Measurements from ENCODE around the gene HIBCH. TPM values are rescaled to one million over a fixed set of nuclear protein-coding genes. Genes with fewer than 3 reads are reported as not detected.
"Not testable (repeated sequence)": the region's sequence is repeated elsewhere in the genome, so short reads cannot be mapped to it uniquely, and the experiment has no call there.

HIBCH gene
- total RNA-seq, 1 donor from 2014 or later: 16.3 TPM

GRCh38 chr2:190339394-190339793 lies 19.8 kb upstream of the HIBCH start:
- Mint-ChIP-seq H3K4me3 (ENCODE audit: unreplicated experiment) (no peak overlapping the region), H3K27me3 (ENCODE audit: low read depth, unreplicated experiment) (no peaks in the 10 kb centered on the region), H3K9me3 (ENCODE audit: unreplicated experiment) (no peaks in the 10 kb centered on the region), H3K4me1 (ENCODE audit: low read depth, unreplicated experiment) (peaks cover 9% of the 10 kb centered on the region), H3K27ac (ENCODE audit: unreplicated experiment) (no peak overlapping the region), H3K36me3 (ENCODE audit: low read depth, unreplicated experiment) (no peaks in the 10 kb centered on the region)
- no peaks in the 10 kb centered on the region for H4K20me1 ChIP-seq (ENCODE audit: insufficient read depth, low read length)
- no peaks in the 10 kb centered on the region for H3K79me2 ChIP-seq (ENCODE audit: insufficient read depth, low read length)
- H3K4me1 ChIP-seq (ENCODE audit: insufficient read depth, low read length): no peaks in the 10 kb centered on the region
- TF ChIP-seq EZH2 (IDR thresholded peaks at IDR 0.05; ENCODE audit: insufficient read depth, low read length): no peak
- TF ChIP-seq, protein P1, sequence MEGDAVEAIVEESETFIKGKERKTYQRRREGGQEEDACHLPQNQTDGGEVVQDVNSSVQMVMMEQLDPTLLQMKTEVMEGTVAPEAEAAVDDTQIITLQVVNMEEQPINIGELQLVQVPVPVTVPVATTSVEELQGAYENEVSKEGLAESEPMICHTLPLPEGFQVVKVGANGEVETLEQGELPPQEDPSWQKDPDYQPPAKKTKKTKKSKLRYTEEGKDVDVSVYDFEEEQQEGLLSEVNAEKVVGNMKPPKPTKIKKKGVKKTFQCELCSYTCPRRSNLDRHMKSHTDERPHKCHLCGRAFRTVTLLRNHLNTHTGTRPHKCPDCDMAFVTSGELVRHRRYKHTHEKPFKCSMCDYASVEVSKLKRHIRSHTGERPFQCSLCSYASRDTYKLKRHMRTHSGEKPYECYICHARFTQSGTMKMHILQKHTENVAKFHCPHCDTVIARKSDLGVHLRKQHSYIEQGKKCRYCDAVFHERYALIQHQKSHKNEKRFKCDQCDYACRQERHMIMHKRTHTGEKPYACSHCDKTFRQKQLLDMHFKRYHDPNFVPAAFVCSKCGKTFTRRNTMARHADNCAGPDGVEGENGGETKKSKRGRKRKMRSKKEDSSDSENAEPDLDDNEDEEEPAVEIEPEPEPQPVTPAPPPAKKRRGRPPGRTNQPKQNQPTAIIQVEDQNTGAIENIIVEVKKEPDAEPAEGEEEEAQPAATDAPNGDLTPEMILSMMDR (IDR thresholded peaks at IDR 0.05; ENCODE audit: insufficient read depth, low read depth, low read length): no peak
- no peak overlapping the region for H3K27ac ChIP-seq (ENCODE audit: low read depth, low read length)
- no peak overlapping the region for H2AFZ ChIP-seq (ENCODE audit: low read depth, low read length)
- FAIRE-seq (no peak), DNase-seq (ENCODE audit: low read depth) (no peak)
- no peaks in the 10 kb centered on the region for H3K27me3 ChIP-seq (ENCODE audit: insufficient read depth, low read length)
- no peaks in the 10 kb centered on the region for H3K36me3 ChIP-seq (ENCODE audit: insufficient read depth, low read length)
- H3K9me3 ChIP-seq (ENCODE audit: insufficient read depth, low read depth, low read length): no peaks in the 10 kb centered on the region
- no peak overlapping the region for H3K4me2 ChIP-seq (ENCODE audit: low read length)
- H3K9ac ChIP-seq (ENCODE audit: low read length): no peak overlapping the region
- H3K4me3 ChIP-seq (ENCODE audit: insufficient read depth, low read depth, low read length): no peak overlapping the region

- H3K36me3 Mint-ChIP-seq (ENCODE audit: low read depth, unreplicated experiment): no peaks in the 10 kb centered on the region
- H3K79me2 ChIP-seq (ENCODE audit: insufficient read depth, low read length): no peaks in the 10 kb centered on the region
These were observed 18.8 kb upstream of the HIBCH start for GRCh38 chr2:190338453-190338852.

GRCh38 chr2:190336420-190336819 lies 16.8 kb upstream of the HIBCH start:
- TF ChIP-seq EZH2 (IDR thresholded peaks at IDR 0.05; ENCODE audit: insufficient read depth, low read length): no peak
- TF ChIP-seq, protein P1 (IDR thresholded peaks at IDR 0.05; ENCODE audit: insufficient read depth, low read depth, low read length): no peak
- Histone ChIP-seq H3K36me3 (ENCODE audit: insufficient read depth, low read length) (no peaks in the 10 kb centered on the region), H3K4me2 (ENCODE audit: low read length) (no peak overlapping the region), H3K79me2 (ENCODE audit: insufficient read depth, low read length) (no peaks in the 10 kb centered on the region), H4K20me1 (ENCODE audit: insufficient read depth, low read length) (no peaks in the 10 kb centered on the region), H3K27ac (ENCODE audit: low read depth, low read length) (no peak overlapping the region), H3K27me3 (ENCODE audit: insufficient read depth, low read length) (no peaks in the 10 kb centered on the region), H3K9me3 (ENCODE audit: insufficient read depth, low read depth, low read length) (no peaks in the 10 kb centered on the region), H3K4me3 (ENCODE audit: insufficient read depth, low read depth, low read length) (no peak overlapping the region), H2AFZ (ENCODE audit: low read depth, low read length) (no peak overlapping the region), H3K4me1 (ENCODE audit: insufficient read depth, low read length) (no peaks in the 10 kb centered on the region), H3K9ac (ENCODE audit: low read length) (no peak overlapping the region)
- FAIRE-seq: no peak
- Mint-ChIP-seq H3K9me3 (ENCODE audit: unreplicated experiment) (no peaks in the 10 kb centered on the region), H3K4me1 (ENCODE audit: low read depth, unreplicated experiment) (peaks cover 9% of the 10 kb centered on the region), H3K27me3 (ENCODE audit: low read depth, unreplicated experiment) (no peaks in the 10 kb centered on the region), H3K27ac (ENCODE audit: unreplicated experiment) (no peak overlapping the region), H3K4me3 (ENCODE audit: unreplicated experiment) (no peak overlapping the region), H3K36me3 (ENCODE audit: low read depth, unreplicated experiment) (no peaks in the 10 kb centered on the region)
- DNase-seq (ENCODE audit: low read depth): no peak

More at GRCh38 chr2:190338453-190338852, 18.8 kb upstream of the HIBCH start:
- H3K27me3 Mint-ChIP-seq (ENCODE audit: low read depth, unreplicated experiment): no peaks in the 10 kb centered on the region
- peaks cover 9% of the 10 kb centered on the region for H3K4me1 Mint-ChIP-seq (ENCODE audit: low read depth, unreplicated experiment)
- no peak overlapping the region for H3K27ac ChIP-seq (ENCODE audit: low read depth, low read length)
- H3K27me3 ChIP-seq (ENCODE audit: insufficient read depth, low read length): no peaks in the 10 kb centered on the region
- H3K36me3 ChIP-seq (ENCODE audit: insufficient read depth, low read length): no peaks in the 10 kb centered on the region
- no peak overlapping the region for H2AFZ ChIP-seq (ENCODE audit: low read depth, low read length)
- no peaks in the 10 kb centered on the region for H3K9me3 ChIP-seq (ENCODE audit: insufficient read depth, low read depth, low read length)
- H3K4me1 ChIP-seq (ENCODE audit: insufficient read depth, low read length): no peaks in the 10 kb centered on the region
- TF ChIP-seq, protein P1 (IDR thresholded peaks at IDR 0.05; ENCODE audit: insufficient read depth, low read depth, low read length): no peak
- no peak for TF ChIP-seq EZH2 (IDR thresholded peaks at IDR 0.05; ENCODE audit: insufficient read depth, low read length)
- DNase-seq (ENCODE audit: low read depth) (no peak), FAIRE-seq (no peak)
- no peaks in the 10 kb centered on the region for H3K9me3 Mint-ChIP-seq (ENCODE audit: unreplicated experiment)
- no peak overlapping the region for H3K27ac Mint-ChIP-seq (ENCODE audit: unreplicated experiment)
- no peak overlapping the region for H3K4me3 ChIP-seq (ENCODE audit: insufficient read depth, low read depth, low read length)
- no peaks in the 10 kb centered on the region for H4K20me1 ChIP-seq (ENCODE audit: insufficient read depth, low read length)
- H3K4me2 ChIP-seq (ENCODE audit: low read length): no peak overlapping the region
- no peak overlapping the region for H3K4me3 Mint-ChIP-seq (ENCODE audit: unreplicated experiment)
- no peak overlapping the region for H3K9ac ChIP-seq (ENCODE audit: low read length)

- H3K79me2 ChIP-seq (ENCODE audit: insufficient read depth, low read length); H3K27me3 ChIP-seq (ENCODE audit: insufficient read depth, low read length); FAIRE-seq; H3K9me3 ChIP-seq (ENCODE audit: insufficient read depth, low read depth, low read length); H3K4me2 ChIP-seq (ENCODE audit: low read length); H3K4me1 Mint-ChIP-seq (ENCODE audit: low read depth, unreplicated experiment); H3K4me1 ChIP-seq (ENCODE audit: insufficient read depth, low read length); H4K20me1 ChIP-seq (ENCODE audit: insufficient read depth, low read length); H3K4me3 ChIP-seq (ENCODE audit: insufficient read depth, low read depth, low read length); H3K9me3 Mint-ChIP-seq (ENCODE audit: unreplicated experiment); H2AFZ ChIP-seq (ENCODE audit: low read depth, low read length); H3K4me3 Mint-ChIP-seq (ENCODE audit: unreplicated experiment); H3K9ac ChIP-seq (ENCODE audit: low read length); H3K36me3 Mint-ChIP-seq (ENCODE audit: low read depth, unreplicated experiment); H3K27me3 Mint-ChIP-seq (ENCODE audit: low read depth, unreplicated experiment); H3K36me3 ChIP-seq (ENCODE audit: insufficient read depth, low read length); H3K27ac ChIP-seq (ENCODE audit: low read depth, low read length); H3K27ac Mint-ChIP-seq (ENCODE audit: unreplicated experiment); DNase-seq (ENCODE audit: low read depth): not testable (repeated sequence)
These were observed 16.0 kb upstream of the HIBCH start for GRCh38 chr2:190335584-190335983.

All from astrocyte (in vitro differentiated cells and primary cell).